SK-N-SH (cell line): ENCODE data around the gene FNDC10.

ENCODE experiments used
- EP300 ChIP-seq, 2 experiments: IDR thresholded peaks; 2 replicates each; pipeline versions ENCODE4 v1.4.0 to v1.6.1; 2012; ENCODE audit warnings: borderline replicate concordance in 1 of 2, low read depth in 1 of 2, low read length in 1 of 2
- IRF3 ChIP-seq: fragments of 150-350 bp; IDR thresholded peaks from 2 replicates; pipeline ENCODE4 v1.6.1; 2016; ENCODE audit warnings: mild to moderate bottlenecking, low read depth, low read length
- MAX ChIP-seq: IDR thresholded peaks from 2 replicates; pipeline ENCODE4 v1.4.0; 2012; ENCODE audit warnings: low read depth
- POLR2AphosphoS5 ChIP-seq: IDR thresholded peaks from 2 replicates; pipeline ENCODE4 v1.6.1; 2012; ENCODE audit warnings: low read depth, low read length
- RAD21 ChIP-seq: IDR thresholded peaks from 2 replicates; pipeline ENCODE4 v1.6.1; 2012; ENCODE audit warnings: mild to moderate bottlenecking, low read length
- REST ChIP-seq: IDR thresholded peaks from 2 replicates; pipeline ENCODE4 v1.6.1; 2012; ENCODE audit warnings: mild to moderate bottlenecking, low read depth, low read length, moderate library complexity
- SMC3 ChIP-seq: IDR thresholded peaks from 2 replicates; pipeline ENCODE4 v1.6.1; 2012; ENCODE audit warnings: low read depth, low read length, improper control_type of control experiment
- TF ChIP-seq, protein P1 (sequence below): fragments of 200-600 bp; sonication (generic); IDR thresholded peaks from 2 replicates; pipeline ENCODE4 v1.6.1; 2017; ENCODE audit warnings: antibody characterized with exemption, mild to moderate bottlenecking, moderate library complexity
- TF ChIP-seq, protein P2 (sequence below): IDR thresholded peaks from 2 replicates; pipeline ENCODE4; 2012
- TF ChIP-seq, protein P3 (sequence below): IDR thresholded peaks from 2 replicates; pipeline ENCODE4 v1.4.0; 2012; ENCODE audit warnings: low read depth, borderline replicate concordance

DNA sequence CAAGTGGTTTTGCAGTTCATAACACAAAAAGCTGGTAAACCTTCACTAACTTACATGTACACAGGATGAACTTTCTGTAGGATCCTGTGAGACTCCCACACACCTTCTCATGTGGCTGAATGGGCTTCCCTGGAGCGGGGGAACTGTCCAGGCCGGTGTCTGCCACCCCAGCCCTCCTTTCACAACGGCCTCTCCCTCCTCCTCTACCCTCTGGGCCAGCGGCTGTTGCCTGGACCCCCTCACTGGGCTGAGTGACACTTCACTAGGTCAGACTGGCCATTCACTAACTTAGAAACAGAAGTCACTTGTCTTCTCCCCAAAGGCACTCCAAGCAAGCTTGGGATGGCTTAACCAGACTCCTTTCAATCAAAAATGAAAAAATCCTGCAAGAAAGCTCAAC, 41.3 kb downstream of the FNDC10 start:
- TF ChIP-seq POLR2AphosphoS5, result no peak
- no peak for TF ChIP-seq IRF3
- TF ChIP-seq, protein P1, sequence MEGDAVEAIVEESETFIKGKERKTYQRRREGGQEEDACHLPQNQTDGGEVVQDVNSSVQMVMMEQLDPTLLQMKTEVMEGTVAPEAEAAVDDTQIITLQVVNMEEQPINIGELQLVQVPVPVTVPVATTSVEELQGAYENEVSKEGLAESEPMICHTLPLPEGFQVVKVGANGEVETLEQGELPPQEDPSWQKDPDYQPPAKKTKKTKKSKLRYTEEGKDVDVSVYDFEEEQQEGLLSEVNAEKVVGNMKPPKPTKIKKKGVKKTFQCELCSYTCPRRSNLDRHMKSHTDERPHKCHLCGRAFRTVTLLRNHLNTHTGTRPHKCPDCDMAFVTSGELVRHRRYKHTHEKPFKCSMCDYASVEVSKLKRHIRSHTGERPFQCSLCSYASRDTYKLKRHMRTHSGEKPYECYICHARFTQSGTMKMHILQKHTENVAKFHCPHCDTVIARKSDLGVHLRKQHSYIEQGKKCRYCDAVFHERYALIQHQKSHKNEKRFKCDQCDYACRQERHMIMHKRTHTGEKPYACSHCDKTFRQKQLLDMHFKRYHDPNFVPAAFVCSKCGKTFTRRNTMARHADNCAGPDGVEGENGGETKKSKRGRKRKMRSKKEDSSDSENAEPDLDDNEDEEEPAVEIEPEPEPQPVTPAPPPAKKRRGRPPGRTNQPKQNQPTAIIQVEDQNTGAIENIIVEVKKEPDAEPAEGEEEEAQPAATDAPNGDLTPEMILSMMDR, result no peak
- TF ChIP-seq EP300 (IDR thresholded peaks at IDR 0.05; ENCODE audit: borderline replicate concordance in 1 of 2, low read depth in 1 of 2, low read length in 1 of 2), result no peak
- no peak for TF ChIP-seq MAX
- TF ChIP-seq, protein P2, sequence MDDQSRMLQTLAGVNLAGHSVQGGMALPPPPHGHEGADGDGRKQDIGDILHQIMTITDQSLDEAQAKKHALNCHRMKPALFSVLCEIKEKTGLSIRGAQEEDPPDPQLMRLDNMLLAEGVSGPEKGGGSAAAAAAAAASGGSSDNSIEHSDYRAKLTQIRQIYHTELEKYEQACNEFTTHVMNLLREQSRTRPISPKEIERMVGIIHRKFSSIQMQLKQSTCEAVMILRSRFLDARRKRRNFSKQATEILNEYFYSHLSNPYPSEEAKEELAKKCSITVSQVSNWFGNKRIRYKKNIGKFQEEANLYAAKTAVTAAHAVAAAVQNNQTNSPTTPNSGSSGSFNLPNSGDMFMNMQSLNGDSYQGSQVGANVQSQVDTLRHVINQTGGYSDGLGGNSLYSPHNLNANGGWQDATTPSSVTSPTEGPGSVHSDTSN, result no peak
- TF ChIP-seq REST, result no peak
- TF ChIP-seq, protein P3, sequence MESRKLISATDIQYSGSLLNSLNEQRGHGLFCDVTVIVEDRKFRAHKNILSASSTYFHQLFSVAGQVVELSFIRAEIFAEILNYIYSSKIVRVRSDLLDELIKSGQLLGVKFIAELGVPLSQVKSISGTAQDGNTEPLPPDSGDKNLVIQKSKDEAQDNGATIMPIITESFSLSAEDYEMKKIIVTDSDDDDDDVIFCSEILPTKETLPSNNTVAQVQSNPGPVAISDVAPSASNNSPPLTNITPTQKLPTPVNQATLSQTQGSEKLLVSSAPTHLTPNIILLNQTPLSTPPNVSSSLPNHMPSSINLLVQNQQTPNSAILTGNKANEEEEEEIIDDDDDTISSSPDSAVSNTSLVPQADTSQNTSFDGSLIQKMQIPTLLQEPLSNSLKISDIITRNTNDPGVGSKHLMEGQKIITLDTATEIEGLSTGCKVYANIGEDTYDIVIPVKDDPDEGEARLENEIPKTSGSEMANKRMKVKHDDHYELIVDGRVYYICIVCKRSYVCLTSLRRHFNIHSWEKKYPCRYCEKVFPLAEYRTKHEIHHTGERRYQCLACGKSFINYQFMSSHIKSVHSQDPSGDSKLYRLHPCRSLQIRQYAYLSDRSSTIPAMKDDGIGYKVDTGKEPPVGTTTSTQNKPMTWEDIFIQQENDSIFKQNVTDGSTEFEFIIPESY, result no peak
- TF ChIP-seq RAD21, result no peak
- no peak for TF ChIP-seq SMC3
